Measurements from ENCODE around the gene PNKD.

DNA sequence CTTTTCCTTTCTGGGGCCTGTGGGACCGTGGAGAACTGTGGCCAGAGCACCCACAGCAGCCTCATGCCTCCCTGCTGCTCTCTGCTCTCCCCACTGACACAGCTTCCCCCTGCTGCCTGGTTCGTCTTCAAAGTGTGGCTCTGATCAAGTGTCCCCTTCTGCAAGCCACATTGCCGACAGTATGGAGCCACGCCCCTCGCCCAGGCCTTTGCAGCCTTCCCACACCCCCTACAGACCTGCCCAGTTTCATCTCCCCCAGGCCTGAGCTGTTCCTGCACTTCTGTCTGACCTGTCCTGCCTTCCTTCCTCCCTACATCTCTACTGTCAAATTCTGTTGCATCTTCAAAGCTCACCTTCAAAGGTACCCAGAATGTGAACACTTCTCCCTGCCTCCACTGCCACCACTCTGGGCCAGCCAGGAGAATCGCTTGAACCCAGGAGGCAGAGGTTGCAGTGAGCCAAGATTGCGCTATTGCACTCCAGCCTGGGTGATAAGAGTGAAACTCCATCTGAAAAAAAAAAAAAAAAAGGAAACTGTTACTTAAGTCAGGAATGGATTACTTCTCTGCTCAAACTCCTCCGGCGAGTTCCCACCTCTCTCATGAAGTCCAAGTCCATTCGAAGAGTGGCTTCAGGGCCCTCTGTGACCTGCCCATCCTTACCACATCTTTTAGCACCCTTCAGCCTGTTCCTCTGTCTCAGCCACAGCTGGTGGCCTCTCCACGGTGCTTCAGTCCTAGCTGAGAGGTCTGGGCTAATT, 57.3 kb downstream of the PNKD start:
- TF ChIP-seq ESRRA (IDR thresholded peaks at IDR 0.05; ENCODE audit: borderline replicate concordance, low read length): no peak
- TF ChIP-seq, protein P1, sequence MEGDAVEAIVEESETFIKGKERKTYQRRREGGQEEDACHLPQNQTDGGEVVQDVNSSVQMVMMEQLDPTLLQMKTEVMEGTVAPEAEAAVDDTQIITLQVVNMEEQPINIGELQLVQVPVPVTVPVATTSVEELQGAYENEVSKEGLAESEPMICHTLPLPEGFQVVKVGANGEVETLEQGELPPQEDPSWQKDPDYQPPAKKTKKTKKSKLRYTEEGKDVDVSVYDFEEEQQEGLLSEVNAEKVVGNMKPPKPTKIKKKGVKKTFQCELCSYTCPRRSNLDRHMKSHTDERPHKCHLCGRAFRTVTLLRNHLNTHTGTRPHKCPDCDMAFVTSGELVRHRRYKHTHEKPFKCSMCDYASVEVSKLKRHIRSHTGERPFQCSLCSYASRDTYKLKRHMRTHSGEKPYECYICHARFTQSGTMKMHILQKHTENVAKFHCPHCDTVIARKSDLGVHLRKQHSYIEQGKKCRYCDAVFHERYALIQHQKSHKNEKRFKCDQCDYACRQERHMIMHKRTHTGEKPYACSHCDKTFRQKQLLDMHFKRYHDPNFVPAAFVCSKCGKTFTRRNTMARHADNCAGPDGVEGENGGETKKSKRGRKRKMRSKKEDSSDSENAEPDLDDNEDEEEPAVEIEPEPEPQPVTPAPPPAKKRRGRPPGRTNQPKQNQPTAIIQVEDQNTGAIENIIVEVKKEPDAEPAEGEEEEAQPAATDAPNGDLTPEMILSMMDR (IDR thresholded peaks at IDR 0.05): no peak
- TF ChIP-seq SMC3 (IDR thresholded peaks at IDR 0.05): no peak
- TF ChIP-seq POLR2A (IDR thresholded peaks at IDR 0.05; ENCODE audit: low read length): no peak
- no peak for TF ChIP-seq ZNF302 (CRISPR knock-in tag; IDR thresholded peaks at IDR 0.05)
- TF ChIP-seq JUN (IDR thresholded peaks at IDR 0.05): no peak
- TF ChIP-seq, protein P2, sequence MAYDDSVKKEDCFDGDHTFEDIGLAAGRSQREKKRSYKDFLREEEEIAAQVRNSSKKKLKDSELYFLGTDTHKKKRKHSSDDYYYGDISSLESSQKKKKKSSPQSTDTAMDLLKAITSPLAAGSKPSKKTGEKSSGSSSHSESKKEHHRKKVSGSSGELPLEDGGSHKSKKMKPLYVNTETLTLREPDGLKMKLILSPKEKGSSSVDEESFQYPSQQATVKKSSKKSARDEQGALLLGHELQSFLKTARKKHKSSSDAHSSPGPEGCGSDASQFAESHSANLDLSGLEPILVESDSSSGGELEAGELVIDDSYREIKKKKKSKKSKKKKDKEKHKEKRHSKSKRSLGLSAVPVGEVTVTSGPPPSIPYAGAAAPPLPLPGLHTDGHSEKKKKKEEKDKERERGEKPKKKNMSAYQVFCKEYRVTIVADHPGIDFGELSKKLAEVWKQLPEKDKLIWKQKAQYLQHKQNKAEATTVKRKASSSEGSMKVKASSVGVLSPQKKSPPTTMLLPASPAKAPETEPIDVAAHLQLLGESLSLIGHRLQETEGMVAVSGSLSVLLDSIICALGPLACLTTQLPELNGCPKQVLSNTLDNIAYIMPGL (CRISPR knock-in tag; IDR thresholded peaks at IDR 0.05; ENCODE audit: borderline replicate concordance): no peak
